ENCODE data around the gene DGLUCY. TPM values are rescaled to one million over a fixed set of nuclear protein-coding genes. Genes with fewer than 3 reads are reported as not detected.
A peak's percentile ranks its signal among the peaks of the same experiment; 100 is the strongest.

DGLUCY gene
- total and polyA plus RNA-seq, 2 of the 8 experiments (the other 6 are each of a cell fraction or from before 2014, with no cell fraction given) = 24.9 to 31.8 TPM

DNA sequence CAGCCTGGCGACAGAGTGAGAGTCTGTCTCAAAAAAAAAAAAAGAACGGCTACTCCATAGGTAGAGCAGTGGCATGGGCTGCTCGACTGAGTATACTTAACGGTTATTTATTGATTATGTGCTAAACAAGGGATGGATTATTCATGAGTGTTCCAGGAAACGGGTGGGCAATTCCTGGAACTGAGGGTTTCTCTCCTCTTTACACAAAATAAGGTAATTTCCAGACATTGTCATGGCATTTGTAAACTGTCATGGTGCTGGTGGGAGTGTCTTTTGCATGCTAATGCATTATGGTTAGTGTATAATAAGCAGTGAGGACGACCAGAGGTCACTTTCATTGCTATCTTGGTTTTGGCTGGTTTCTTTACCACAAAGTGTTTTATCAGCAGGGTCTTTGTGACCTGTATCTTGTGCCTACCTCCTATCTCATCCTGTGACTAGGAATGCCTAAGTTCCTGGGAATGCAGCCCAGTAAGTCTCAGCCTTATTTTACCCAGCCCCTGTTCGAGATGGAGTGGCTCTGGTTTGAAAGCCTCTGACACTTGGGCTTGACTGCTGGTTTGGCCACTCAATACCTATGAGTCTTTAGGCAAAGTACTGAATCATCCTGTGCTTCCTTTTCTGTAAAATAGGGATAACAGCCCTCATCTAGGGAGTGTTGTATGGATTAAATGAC, 3.2 kb downstream of the DGLUCY start:
- Histone ChIP-seq H3K18ac (ENCODE audit: extremely low read depth, low read length) (peak overlapping the region; percentile 65), H3K4me2 (ENCODE audit: insufficient read depth in 1 of 2, low read depth in 2 of 2, low read length in 2 of 2) (peak overlapping the region; percentile 22 to 23; a peak in 3 of 4 replicates), H3K14ac (ENCODE audit: insufficient read length) (no peak overlapping the region), H3K79me2 (ENCODE audit: control insufficient read depth in 1 of 2, insufficient read depth in 2 of 2, low read length in 2 of 2) (peaks cover 0 to 15% of the 10 kb centered on the region in 2 experiments; a peak in 1 of 4 replicates), H2BK5ac (ENCODE audit: low read depth, low read length) (peak overlapping the region; percentile 86; the same call in 1 of the 2 replicates), H3K23me2 (ENCODE audit: low read depth, low read length) (peaks cover 2% of the 10 kb centered on the region; the same call in 1 of the 2 replicates), H3K23ac (ENCODE audit: insufficient read length) (no peak overlapping the region), H4K5ac (ENCODE audit: insufficient read length, low read depth, low read length) (peak overlapping the region; percentile 1), H4K20me1 (replicated peaks in 1 of 2; ENCODE audit: control insufficient read depth in 1 of 2, insufficient read depth in 2 of 2, low read length in 2 of 2) (no peaks in the 10 kb centered on the region), H4K91ac (replicated peaks; ENCODE audit: insufficient read length, low read length) (peak overlapping the region; percentile 68), H3K27me3 (replicated peaks in 1 of 4; ENCODE audit: control insufficient read depth in 3 of 4, extremely low read depth in 1 of 4, insufficient read depth in 3 of 4, low read length in 3 of 4) (no peaks in the 10 kb centered on the region), H3K56ac (replicated peaks; ENCODE audit: insufficient read length, low read depth, low read length) (no peak overlapping the region), H2AK5ac (ENCODE audit: low read depth, low read length) (peak overlapping the region; percentile 84; the same call in 1 of the 2 replicates), H3K36me3 (ENCODE audit: control insufficient read depth in 2 of 4, insufficient read depth in 4 of 4, low read length in 3 of 4) (peaks cover 0 to 7% (median 0%) of the 10 kb centered on the region in 4 experiments; a peak in 1 of 8 replicates), H3K27ac (ENCODE audit: low read depth, low read length) (no peak overlapping the region), H3K4me3 (ENCODE audit: extremely low read depth in 1 of 4, insufficient read depth in 2 of 4, low read depth in 3 of 4, low read length in 4 of 4) (0 out of 8 replicates have a peak overlapping the region, but pooled peaks of 1 of the 4 experiments have one; percentile 38), H2BK20ac (ENCODE audit: low read length) (peak overlapping the region; percentile 49), H3K9ac (replicated peaks in 1 of 4; ENCODE audit: extremely low read depth in 1 of 4, low read depth in 3 of 4, low read length in 3 of 4) (no peak overlapping the region), H3K4me1 (replicated peaks in 1 of 4; ENCODE audit: control insufficient read depth in 3 of 4, insufficient read depth in 4 of 4, low read length in 3 of 4) (peaks cover 12 to 32% (median 19%) of the 10 kb centered on the region in 4 experiments), H4K8ac (ENCODE audit: extremely low read depth, insufficient read depth, low read length) (no peak overlapping the region), H2BK120ac (replicated peaks; ENCODE audit: low read depth, low read length) (peak overlapping the region; percentile 12), H3K79me1 (ENCODE audit: low read depth, low read length) (no peaks in the 10 kb centered on the region), H2BK12ac (ENCODE audit: low read depth, low read length) (peak overlapping the region; percentile 68; the same call in 1 of the 2 replicates), H2AFZ (ENCODE audit: low read length) (no peak overlapping the region), H2BK15ac (ENCODE audit: low read length) (no peak overlapping the region), H3K9me3 (ENCODE audit: insufficient read depth in 2 of 2, low read depth in 1 of 2, low read length in 1 of 2) (no peaks in the 10 kb centered on the region), H3K4ac (replicated peaks; ENCODE audit: insufficient read length, low read depth, low read length) (no peak overlapping the region)
- 69% methylated on average over 6 of the region's 7 CpGs; no CpG with 5 or more reads in 1 of the 2 experiments for WGBS, 2 experiments (ENCODE audit: extremely low coverage in 1 of 2, insufficient coverage in 1 of 2, insufficient read length in 1 of 2, insufficient replicate concordance in 2 of 2, low coverage in 1 of 2, low lambda C conversion rate in 2 of 2, missing lambda C conversion rate in 1 of 2)
- DNase-seq (ENCODE audit: low read depth in 1 of 2, low spot score in 2 of 2) (no peak), FAIRE-seq (no peak)
- TF ChIP-seq HDAC6 (IDR thresholded peaks at IDR 0.05; ENCODE audit: low read depth, low read length) (no peak), CBX8 (IDR thresholded peaks at IDR 0.05; ENCODE audit: borderline replicate concordance, low read depth, low read length) (no peak), CTBP2 (IDR thresholded peaks at IDR 0.05; ENCODE audit: borderline replicate concordance, insufficient read depth, insufficient read length, low read length) (no peak)
- POLR2A ChIA-PET (ENCODE audit: partially characterized antibody) = interaction anchor here (0.7 to 1.1 kb wide), 2 partner anchors 65 to 75 kb away, joined by 3 read pairs; no protein-coding TSS in a partner anchor
- CTCF ChIA-PET (ENCODE audit: partially characterized antibody) = interaction anchor here (1.0 kb wide), 1 partner anchor 135 kb away, joined by 3 read pairs; no protein-coding TSS in a partner anchor
